GM23248 (cell line): ENCODE measurements around the gene KIF5B.

Experiments
- EZH2 ChIP-seq: fragments of 200-600 bp; sonication (generic); IDR thresholded peaks from 2 replicates; pipeline ENCODE4 v1.6.1; 2018; ENCODE audit warnings: antibody characterized with exemption, mild to moderate bottlenecking; ENCODE audit not compliant: insufficient read depth, poor library complexity, severe bottlenecking
- EZH2phosphoT487 ChIP-seq: fragments of 200-600 bp; sonication (generic); IDR thresholded peaks from 2 replicates; pipeline ENCODE4 v1.6.1; 2018; ENCODE audit warnings: antibody characterized with exemption, moderate library complexity, mild to moderate bottlenecking, low read depth; ENCODE audit not compliant: insufficient read depth

DNA sequence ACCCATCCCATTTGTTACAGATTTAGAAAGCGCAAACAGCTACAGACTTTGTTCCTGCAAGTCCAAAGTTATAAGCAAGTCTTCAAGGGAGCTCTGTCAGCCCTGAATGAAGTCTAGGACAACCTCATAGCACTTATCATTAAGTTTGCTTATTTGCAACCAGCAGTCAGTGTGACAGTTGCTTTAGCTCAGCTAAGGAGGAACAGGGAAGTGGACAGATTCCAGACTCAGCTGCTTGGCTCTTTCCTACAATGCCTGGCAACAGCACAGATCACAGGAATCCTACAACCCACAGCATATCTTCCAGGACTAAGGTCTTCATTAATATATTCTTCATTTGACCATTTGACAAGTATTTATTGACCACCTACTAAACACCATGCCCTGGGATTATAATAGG lies 17.4 kb upstream of the KIF5B start:
- no peak for TF ChIP-seq EZH2
- TF ChIP-seq EZH2phosphoT487 = no peak
